Gastrocnemius medialis (tissue), 4 donors: Measurements from ENCODE around the gene CASK. TPM values are rescaled to one million over a fixed set of nuclear protein-coding genes. Genes with fewer than 3 reads are reported as not detected.

ENCODE experiments used
- ATAC-seq, 2 donors: fragments of 150-250 bp; one replicate each; pipeline ENCODE4 v1.9.1; 2016
- DNase-seq, 2 donors: peaks; one replicate each; pipeline ENCODE4 v3.0.0-alpha.2; 2019
- H3K27ac ChIP-seq, 4 donors: fragments of 200-600 bp; sonication (generic); 1 replicate in 1 of 4; 2 replicates in 3 of 4; pipeline ENCODE4 v1.5.1; 2016 to 2018; ENCODE audit warnings: mild to moderate bottlenecking in 2 of 4, moderate library complexity in 1 of 4
- H3K27me3 ChIP-seq, 3 donors: fragments of 200-600 bp; sonication (generic) in 2 of 3; 1 replicate in 1 of 3; 2 replicates in 2 of 3; pipeline versions ENCODE4 v1.5.1 to v1.6.0; 2016 to 2019; ENCODE audit warnings: mild to moderate bottlenecking in 1 of 3, moderate library complexity in 1 of 3
- H3K36me3 ChIP-seq, 2 donors: fragments of 200-600 bp; sonication (generic) in 1 of 2; one replicate each; pipeline ENCODE4 v1.5.1; 2017 to 2018
- H3K4me1 ChIP-seq, 2 donors: fragments of 200-600 bp; sonication (generic) in 1 of 2; one replicate each; pipeline ENCODE4 v1.5.1; 2016 to 2017; ENCODE audit warnings: mild to moderate bottlenecking in 2 of 2
- H3K4me3 ChIP-seq, 4 donors: fragments of 200-600 bp; sonication (generic) in 3 of 4; 1 replicate in 1 of 4; 2 replicates in 3 of 4; pipeline ENCODE4 v1.5.1; 2016 to 2019; ENCODE audit warnings: mild to moderate bottlenecking in 2 of 4
- H3K9me3 ChIP-seq, 3 donors: fragments of 200-600 bp; sonication (generic) in 2 of 3; 1 replicate in 1 of 3; 2 replicates in 2 of 3; pipeline ENCODE4 v1.5.1; 2016 to 2019
- POLR2A ChIP-seq, 2 donors: fragments of 450-650 bp; IDR thresholded peaks; one replicate each; pipeline ENCODE4 v1.6.1; 2017; ENCODE audit warnings: antibody characterized with exemption in 2 of 2, mild to moderate bottlenecking in 2 of 2, moderate library complexity in 2 of 2
- in situ Hi-C, 4 donors: fragments of 200-750 bp; cut with MboI; loops; one replicate each; pipeline versions ENCODE4 v1.15.0 to v1.8.0; 2017; ENCODE audit warnings: low sequenced_read_pairs in 4 of 4
- intact Hi-C: fragments of 100-400 bp; cut with DNase I; formaldehyde crosslinking; loops from one replicate; pipeline ENCODE4 v1.15.1; 2023; ENCODE audit warnings: low total_unique reads
- total RNA-seq, 4 donors: library from RNA; depleted of rRNA; stranded (reverse); fragments of >200 nt; gene quantifications; one replicate each; pipeline versions ENCODE4 v1.1.0 to v1.2.3, GENCODE V29; 2016
- TF ChIP-seq, protein P1 (sequence below), 5 experiments: fragments of 450-650 bp in 3 of 5; fragments of 200-600 bp in 2 of 5; sonication (generic) in 2 of 5; IDR thresholded peaks in 4 of 5; conservative IDR thresholded peaks in 1 of 5; 1 replicate in 4 of 5; 2 replicates in 1 of 5; pipeline ENCODE4 v1.5.1; 2016 to 2019; ENCODE audit warnings: antibody characterized with exemption in 5 of 5, mild to moderate bottlenecking in 3 of 5, moderate library complexity in 3 of 5

Gene CASK
- total RNA-seq, 4 donors from 2014 or later, result 7.3 to 14.3 (median 10.0) TPM

DNA sequence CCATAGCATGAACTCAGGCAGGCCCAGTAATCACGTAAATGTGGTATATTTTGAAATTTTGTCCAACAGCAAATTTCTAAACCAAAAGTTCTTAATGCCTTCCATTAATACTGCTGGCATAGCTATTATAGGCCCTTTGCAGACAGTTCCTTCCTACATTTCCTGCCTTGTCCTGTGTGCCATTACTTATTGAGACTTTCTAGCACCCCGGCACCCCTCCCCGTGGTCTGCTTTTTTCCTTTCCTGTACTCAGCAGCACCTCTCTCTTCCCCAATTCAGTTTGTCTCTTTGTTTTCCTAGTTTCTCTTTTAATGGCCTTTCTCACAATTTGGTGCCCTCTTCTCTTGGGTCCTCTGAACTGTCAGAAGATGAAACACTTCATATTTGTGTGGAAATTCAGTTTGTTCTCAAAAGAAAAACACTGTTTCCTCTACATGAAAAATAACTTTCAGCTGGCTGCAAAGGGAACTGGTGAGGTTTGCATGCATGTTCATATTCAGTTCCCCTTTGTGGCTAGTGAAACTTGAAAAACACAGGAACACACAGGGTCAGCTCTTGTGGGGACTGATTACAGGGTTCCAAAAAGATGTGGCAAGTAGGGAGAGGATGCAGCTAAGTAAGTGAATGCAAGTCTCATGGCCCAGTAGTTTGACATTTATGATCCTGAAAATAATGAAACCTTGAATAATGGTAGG, 217.5 kb downstream of the CASK start:
- no peak for ATAC-seq
- no peak overlapping the region for H3K4me3 ChIP-seq
- no peaks in the 10 kb centered on the region for H3K9me3 ChIP-seq
- no peak overlapping the region for H3K27ac ChIP-seq
- no peaks in the 10 kb centered on the region for H3K27me3 ChIP-seq
- DNase-seq, result no peak
- in situ Hi-C loops (no loop called here), intact Hi-C loops (no loop called here)
- H3K4me1 ChIP-seq, result no peaks in the 10 kb centered on the region
- no peak for TF ChIP-seq POLR2A (IDR thresholded peaks at IDR 0.05)
- TF ChIP-seq, protein P1, sequence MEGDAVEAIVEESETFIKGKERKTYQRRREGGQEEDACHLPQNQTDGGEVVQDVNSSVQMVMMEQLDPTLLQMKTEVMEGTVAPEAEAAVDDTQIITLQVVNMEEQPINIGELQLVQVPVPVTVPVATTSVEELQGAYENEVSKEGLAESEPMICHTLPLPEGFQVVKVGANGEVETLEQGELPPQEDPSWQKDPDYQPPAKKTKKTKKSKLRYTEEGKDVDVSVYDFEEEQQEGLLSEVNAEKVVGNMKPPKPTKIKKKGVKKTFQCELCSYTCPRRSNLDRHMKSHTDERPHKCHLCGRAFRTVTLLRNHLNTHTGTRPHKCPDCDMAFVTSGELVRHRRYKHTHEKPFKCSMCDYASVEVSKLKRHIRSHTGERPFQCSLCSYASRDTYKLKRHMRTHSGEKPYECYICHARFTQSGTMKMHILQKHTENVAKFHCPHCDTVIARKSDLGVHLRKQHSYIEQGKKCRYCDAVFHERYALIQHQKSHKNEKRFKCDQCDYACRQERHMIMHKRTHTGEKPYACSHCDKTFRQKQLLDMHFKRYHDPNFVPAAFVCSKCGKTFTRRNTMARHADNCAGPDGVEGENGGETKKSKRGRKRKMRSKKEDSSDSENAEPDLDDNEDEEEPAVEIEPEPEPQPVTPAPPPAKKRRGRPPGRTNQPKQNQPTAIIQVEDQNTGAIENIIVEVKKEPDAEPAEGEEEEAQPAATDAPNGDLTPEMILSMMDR (IDR thresholded peaks at IDR 0.05 in 4 of 5, conservative IDR thresholded peaks at IDR 0.05 in 1 of 5), result no peak
- H3K36me3 ChIP-seq, result no peaks in the 10 kb centered on the region

DNA sequence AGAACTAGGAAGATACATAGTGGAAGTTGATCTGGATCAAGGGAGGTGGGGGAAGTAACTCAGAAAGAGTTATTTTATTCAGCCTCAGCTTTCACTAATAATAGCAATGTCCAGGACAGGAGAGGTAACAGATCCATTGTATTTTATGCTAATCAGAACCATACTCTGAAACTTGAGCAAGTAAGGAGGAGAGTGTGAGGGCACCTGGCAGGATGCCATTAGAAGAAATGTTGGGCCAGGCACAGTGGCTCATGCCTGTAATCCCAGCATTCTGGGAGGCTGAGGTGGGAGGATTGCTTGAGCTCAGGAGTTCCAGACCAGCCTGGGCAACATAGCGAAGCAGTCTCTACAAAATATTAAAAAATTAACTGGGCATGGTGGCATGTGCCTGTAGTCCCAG, 218.3 kb downstream of the CASK start:
- Histone ChIP-seq H3K27ac (no peak overlapping the region), H3K9me3 (no peaks in the 10 kb centered on the region), H3K36me3 (no peaks in the 10 kb centered on the region), H3K4me3 (no peak overlapping the region), H3K4me1 (no peaks in the 10 kb centered on the region), H3K27me3 (no peaks in the 10 kb centered on the region)
- no peak for TF ChIP-seq POLR2A (IDR thresholded peaks at IDR 0.05)
- TF ChIP-seq, protein P1 (IDR thresholded peaks at IDR 0.05 in 4 of 5, conservative IDR thresholded peaks at IDR 0.05 in 1 of 5), result no peak
- ATAC-seq, result no peak
- in situ Hi-C loops, result no loop called here
- intact Hi-C loops, result no loop called here
- DNase-seq, result no peak

DNA sequence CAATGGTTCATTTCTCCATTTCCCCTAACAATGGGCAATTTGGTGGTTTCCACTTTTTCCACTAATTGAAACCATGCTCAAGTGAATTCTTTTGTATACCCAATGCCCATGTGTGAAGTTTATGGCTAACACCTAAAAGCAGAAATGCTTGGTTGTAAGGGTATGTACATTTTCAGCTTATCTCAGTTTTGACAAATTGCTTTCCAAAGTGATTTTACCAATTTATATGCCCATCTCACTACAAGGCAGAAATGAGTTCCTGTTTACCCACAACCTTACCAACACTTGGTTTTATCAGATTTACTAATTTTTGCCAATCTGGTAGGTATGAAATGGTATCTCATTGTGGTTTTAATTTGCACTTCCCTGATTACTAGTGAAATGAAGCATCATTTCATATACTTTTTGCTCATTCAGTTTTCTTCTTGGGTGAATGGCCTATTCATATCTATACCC, 219.8 kb downstream of the CASK start:
- no peak for DNase-seq
- in situ Hi-C loops, result no loop called here
- TF ChIP-seq POLR2A (IDR thresholded peaks at IDR 0.05), result no peak
- TF ChIP-seq, protein P1 (IDR thresholded peaks at IDR 0.05 in 4 of 5, conservative IDR thresholded peaks at IDR 0.05 in 1 of 5), result no peak

DNA sequence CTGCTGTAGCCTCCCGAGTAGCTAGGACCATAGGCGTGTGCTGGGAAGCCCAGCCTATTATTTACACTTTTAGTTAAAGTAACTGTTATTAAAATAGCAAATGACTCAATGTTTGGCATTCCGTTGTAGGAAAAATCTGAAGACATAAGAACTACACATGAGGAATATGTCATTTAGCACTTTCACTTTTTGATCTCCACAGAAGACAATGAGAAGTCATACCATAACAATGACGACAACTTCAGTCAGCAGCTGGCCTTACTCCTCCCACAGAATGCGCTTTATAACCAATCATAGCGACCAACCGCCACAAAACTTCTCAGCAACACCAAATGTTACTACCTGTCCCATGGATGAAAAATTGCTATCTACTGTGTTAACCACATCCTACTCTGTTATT, 227.9 kb downstream of the CASK start:
- ATAC-seq (no peak), DNase-seq (no peak)
- Histone ChIP-seq H3K4me3 (no peak overlapping the region), H3K36me3 (no peaks in the 10 kb centered on the region), H3K27ac (no peak overlapping the region), H3K9me3 (no peaks in the 10 kb centered on the region), H3K27me3 (no peaks in the 10 kb centered on the region), H3K4me1 (peaks cover 0 to 4% of the 10 kb centered on the region in 2 donors)
- intact Hi-C loops (no loop called here), in situ Hi-C loops (no loop called here)
- TF ChIP-seq POLR2A (IDR thresholded peaks at IDR 0.05), result no peak
- TF ChIP-seq, protein P1 (IDR thresholded peaks at IDR 0.05 in 4 of 5, conservative IDR thresholded peaks at IDR 0.05 in 1 of 5), result no peak

More for the DNA sequence above, 219.8 kb downstream of the CASK start:
- intact Hi-C loops, result no loop called here
- ATAC-seq, result no peak
- no peaks in the 10 kb centered on the region for H3K36me3 ChIP-seq
- no peak overlapping the region for H3K27ac ChIP-seq
- no peak overlapping the region for H3K4me3 ChIP-seq
- no peaks in the 10 kb centered on the region for H3K4me1 ChIP-seq
- H3K9me3 ChIP-seq, result no peaks in the 10 kb centered on the region
- no peaks in the 10 kb centered on the region for H3K27me3 ChIP-seq
